Stomach (tissue), 9 donors: ENCODE results near the gene FHIP2A. TPM values are rescaled to one million over a fixed set of nuclear protein-coding genes. Genes with fewer than 3 reads are reported as not detected.

Experiments
- DNase-seq, 2 donors: peaks; one replicate each; pipeline versions ENCODE4 v3.0.0 to v3.0.0-alpha.2; 2013 to 2019
- H3K27ac ChIP-seq, 5 donors: fragments of 200-600 bp in 4 of 5; sonication (generic) in 4 of 5; one replicate each; pipeline ENCODE4 v1.5.1; 2013 to 2019; ENCODE audit warnings: mild to moderate bottlenecking in 1 of 5, moderate library complexity in 1 of 5
- H3K27me3 ChIP-seq, 3 donors: fragments of 200-600 bp; sonication (generic); one replicate each; pipeline ENCODE4 v1.5.1; 2017 to 2019; ENCODE audit warnings: mixed run types in 1 of 3
- H3K36me3 ChIP-seq, 4 donors: fragments of 200-600 bp; sonication (generic); 1 replicate in 3 of 4; 2 replicates in 1 of 4; pipeline ENCODE4 v1.5.1; 2016 to 2019
- H3K4me1 ChIP-seq, 4 donors: fragments of 200-600 bp; sonication (generic); one replicate each; pipeline ENCODE4 v1.5.1; 2016 to 2019
- H3K4me3 ChIP-seq, 4 donors: fragments of 200-600 bp; sonication (generic) in 3 of 4; one replicate each; pipeline ENCODE4 v1.5.1; 2016 to 2019; ENCODE audit warnings: mild to moderate bottlenecking in 1 of 4
- H3K9me3 ChIP-seq, 4 donors: fragments of 200-600 bp; sonication (generic); one replicate each; pipeline ENCODE4 v1.5.1; 2016 to 2019
- EP300 ChIP-seq: sonication (generic); formaldehyde crosslinking; IDR thresholded peaks from one replicate; pipeline ENCODE4 v1.6.1; 2017; ENCODE audit warnings: antibody characterized with exemption
- POLR2A ChIP-seq, 4 donors: fragments of 450-650 bp; IDR thresholded peaks; one replicate each; pipeline ENCODE4 v1.6.1; 2016; ENCODE audit warnings: antibody characterized with exemption in 4 of 4, control low read depth in 2 of 4, mild to moderate bottlenecking in 1 of 4, moderate library complexity in 1 of 4
- POLR2AphosphoS5 ChIP-seq, 3 donors: sonication (generic); formaldehyde crosslinking; IDR thresholded peaks; one replicate each; pipeline ENCODE4 v1.6.1; 2016; ENCODE audit warnings: antibody characterized with exemption in 3 of 3
- WGBS, 5 donors: extraction: QIAGEN DNeasy Blood & Tissue Kit in 3 of 5; methylation state at CpG; one replicate each; pipeline versions ENCODE4 v1.1.5 to v1.1.7; 2013 to 2018; 5-methylcytosine and 5-hydroxymethylcytosine counted together
- intact Hi-C: fragments of 100-400 bp; cut with DNase I; formaldehyde crosslinking; loops from one replicate; pipeline ENCODE4 v1.15.1; 2023; ENCODE audit warnings: low total_unique reads
- polyA plus RNA-seq, 3 donors: library from polyadenylated mRNA; stranded (reverse); fragments of 200-250 nt; gene quantifications; one replicate each; pipeline ENCODE4 v1.2.3, GENCODE V29; 2013
- total RNA-seq, 5 donors: library from RNA; depleted of rRNA; stranded (reverse); fragments of >200 nt; gene quantifications; one replicate each; pipeline versions ENCODE4 v1.1.0 to v1.2.3, GENCODE V29; 2014 to 2016
- TF ChIP-seq, protein P1 (sequence below), 7 experiments: fragments of 450-650 bp in 4 of 7; fragments of 200-600 bp in 3 of 7; sonication (generic) in 3 of 7; IDR thresholded peaks; one replicate each; pipeline ENCODE4 v1.5.1; 2016 to 2019; ENCODE audit warnings: antibody characterized with exemption in 7 of 7, control low read depth in 2 of 7, mild to moderate bottlenecking in 1 of 7
- donor health status: healthy with polysubstance abuse.
- donor health status: Bipolar disorder and iron deficiency.
- donor health status: healthy.

Gene FHIP2A
- total and polyA plus RNA-seq, 8 donors: 0.87 to 264 (median 10.5) TPM

- no peaks in the 10 kb centered on the region for H3K9me3 ChIP-seq
- H3K4me3 ChIP-seq: no peak overlapping the region
- WGBS, 5 donors: 84 to 96% (median 95%) methylated on average over 2 of the region's 2 CpGs
- intact Hi-C loops: no loop called here
- DNase-seq: no peak
- no peak overlapping the region for H3K27ac ChIP-seq
- TF ChIP-seq, protein P1, sequence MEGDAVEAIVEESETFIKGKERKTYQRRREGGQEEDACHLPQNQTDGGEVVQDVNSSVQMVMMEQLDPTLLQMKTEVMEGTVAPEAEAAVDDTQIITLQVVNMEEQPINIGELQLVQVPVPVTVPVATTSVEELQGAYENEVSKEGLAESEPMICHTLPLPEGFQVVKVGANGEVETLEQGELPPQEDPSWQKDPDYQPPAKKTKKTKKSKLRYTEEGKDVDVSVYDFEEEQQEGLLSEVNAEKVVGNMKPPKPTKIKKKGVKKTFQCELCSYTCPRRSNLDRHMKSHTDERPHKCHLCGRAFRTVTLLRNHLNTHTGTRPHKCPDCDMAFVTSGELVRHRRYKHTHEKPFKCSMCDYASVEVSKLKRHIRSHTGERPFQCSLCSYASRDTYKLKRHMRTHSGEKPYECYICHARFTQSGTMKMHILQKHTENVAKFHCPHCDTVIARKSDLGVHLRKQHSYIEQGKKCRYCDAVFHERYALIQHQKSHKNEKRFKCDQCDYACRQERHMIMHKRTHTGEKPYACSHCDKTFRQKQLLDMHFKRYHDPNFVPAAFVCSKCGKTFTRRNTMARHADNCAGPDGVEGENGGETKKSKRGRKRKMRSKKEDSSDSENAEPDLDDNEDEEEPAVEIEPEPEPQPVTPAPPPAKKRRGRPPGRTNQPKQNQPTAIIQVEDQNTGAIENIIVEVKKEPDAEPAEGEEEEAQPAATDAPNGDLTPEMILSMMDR (IDR thresholded peaks at IDR 0.05): no peak
- TF ChIP-seq POLR2A (IDR thresholded peaks at IDR 0.05) (no peak), POLR2AphosphoS5 (IDR thresholded peaks at IDR 0.05) (no peak), EP300 (no peak)
- H3K27me3 ChIP-seq: no peaks in the 10 kb centered on the region
- no peaks in the 10 kb centered on the region for H3K36me3 ChIP-seq
- no peaks in the 10 kb centered on the region for H3K4me1 ChIP-seq
These were observed 12.6 kb upstream of the FHIP2A start for GRCh38 chr10:114808982-114809381.

DNA sequence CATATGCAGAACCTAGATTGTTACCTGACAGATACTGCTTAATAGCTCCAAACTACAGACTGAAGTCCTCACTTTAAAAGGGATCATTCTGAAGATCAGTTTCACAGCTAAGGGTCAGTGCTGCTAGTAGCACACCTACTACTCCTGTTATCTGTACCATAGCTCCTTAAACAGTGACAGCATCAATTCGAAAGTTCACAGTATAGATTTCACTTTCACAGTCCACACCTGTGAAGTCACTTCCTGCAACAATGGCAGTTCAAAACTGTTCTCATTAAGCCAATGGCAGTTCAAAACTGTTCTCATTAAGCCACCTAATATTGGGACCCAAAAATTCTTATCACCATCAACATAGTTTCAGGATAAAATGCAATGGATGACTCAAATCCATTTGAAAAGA, 10.7 kb upstream of the FHIP2A start:
- no peak for DNase-seq
- intact Hi-C loops: no loop called here
- H3K9me3 ChIP-seq: no peaks in the 10 kb centered on the region
- WGBS, 5 donors: 47 to 60% (median 56%) methylated on average over 1 of the region's 1 CpG
- H3K27me3 ChIP-seq: no peaks in the 10 kb centered on the region
- no peak overlapping the region for H3K4me3 ChIP-seq
- H3K4me1 ChIP-seq: no peaks in the 10 kb centered on the region
- TF ChIP-seq, protein P1 (IDR thresholded peaks at IDR 0.05): no peak
- TF ChIP-seq POLR2A (IDR thresholded peaks at IDR 0.05) (no peak), EP300 (no peak), POLR2AphosphoS5 (IDR thresholded peaks at IDR 0.05) (no peak)
- no peaks in the 10 kb centered on the region for H3K36me3 ChIP-seq
- no peak overlapping the region for H3K27ac ChIP-seq

- intact Hi-C loops: no loop called here
- TF ChIP-seq, protein P1 (IDR thresholded peaks at IDR 0.05): no peak
- no peak for TF ChIP-seq POLR2AphosphoS5 (IDR thresholded peaks at IDR 0.05)
- no peak for TF ChIP-seq POLR2A (IDR thresholded peaks at IDR 0.05)
- no peak for TF ChIP-seq EP300
- WGBS, 5 donors: 80 to 92% (median 90%) methylated on average over 1 of the region's 1 CpG
- H3K4me3 ChIP-seq: no peak overlapping the region
- no peaks in the 10 kb centered on the region for H3K36me3 ChIP-seq
- DNase-seq: no peak
- H3K9me3 ChIP-seq: no peaks in the 10 kb centered on the region
- H3K27me3 ChIP-seq: no peaks in the 10 kb centered on the region
- H3K27ac ChIP-seq: no peak overlapping the region
- H3K4me1 ChIP-seq: no peaks in the 10 kb centered on the region
These were observed 9.7 kb upstream of the FHIP2A start for GRCh38 chr10:114811862-114812261.

DNA sequence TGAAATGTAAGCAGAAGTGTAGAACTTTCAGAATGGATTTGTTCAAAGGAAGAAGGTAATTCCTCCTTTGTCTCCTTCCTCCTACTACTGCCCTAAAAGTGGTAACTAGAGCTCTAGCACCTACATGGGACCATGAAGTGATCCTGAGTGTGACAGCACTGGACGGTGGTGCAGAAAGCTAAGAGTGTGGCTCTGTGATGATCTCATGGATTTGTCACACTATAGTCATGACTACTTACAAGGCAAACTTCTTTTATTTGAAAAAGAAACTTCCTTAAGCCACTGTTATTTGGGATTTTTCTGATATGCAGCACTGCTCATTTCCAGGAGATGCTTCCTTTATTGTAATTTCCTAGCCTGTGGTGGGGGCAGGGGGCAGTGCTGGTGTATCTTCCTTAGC, 5.8 kb upstream of the FHIP2A start:
- no peaks in the 10 kb centered on the region for H3K27me3 ChIP-seq
- no peak for TF ChIP-seq POLR2A (IDR thresholded peaks at IDR 0.05)
- TF ChIP-seq, protein P1 (IDR thresholded peaks at IDR 0.05): no peak
- TF ChIP-seq EP300: no peak
- TF ChIP-seq POLR2AphosphoS5 (IDR thresholded peaks at IDR 0.05): no peak
- no peaks in the 10 kb centered on the region for H3K36me3 ChIP-seq
- H3K4me1 ChIP-seq: peaks cover 0 to 3% (median under 1%) of the 10 kb centered on the region in 4 donors
- no peak overlapping the region for H3K27ac ChIP-seq
- intact Hi-C loops: no loop called here
- no peak overlapping the region for H3K4me3 ChIP-seq
- H3K9me3 ChIP-seq: no peaks in the 10 kb centered on the region
- no peak for DNase-seq
- 85 to 94% (median 91%) methylated on average over 1 of the region's 1 CpG for WGBS, 5 donors
